Liver (tissue), 9 donors: ENCODE results near the gene ASIC3. TPM values are rescaled to one million over a fixed set of nuclear protein-coding genes. Genes with fewer than 3 reads are reported as not detected.

Source experiments
- DNase-seq: peaks from one replicate; pipeline ENCODE4 v3.0.0-alpha.2; 2017; ENCODE audit warnings: low spot score
- H3K27ac ChIP-seq, 2 donors: one replicate each; pipeline ENCODE4 v1.7.0; 2013; ENCODE audit warnings: inconsistent platforms in 2 of 2, low read length in 2 of 2, control low read depth in 1 of 2, low read depth in 1 of 2, mild to moderate bottlenecking in 1 of 2
- H3K27me3 ChIP-seq, 4 donors: one replicate each; pipeline versions ENCODE4 v1.6.1 to v1.7.0; 2013; ENCODE audit warnings: low read length in 3 of 4, inconsistent platforms in 1 of 4, mild to moderate bottlenecking in 1 of 4, moderate library complexity in 1 of 4; ENCODE audit not compliant: control insufficient read depth in 4 of 4, insufficient read depth in 4 of 4
- H3K36me3 ChIP-seq, 4 donors: one replicate each; pipeline versions ENCODE4 v1.6.1 to v1.7.0; 2013; ENCODE audit warnings: low read length in 3 of 4, mild to moderate bottlenecking in 3 of 4, low read depth in 1 of 4, moderate library complexity in 1 of 4; ENCODE audit not compliant: control insufficient read depth in 4 of 4, insufficient read depth in 3 of 4
- H3K4me1 ChIP-seq, 4 donors: one replicate each; pipeline versions ENCODE4 v1.6.1 to v1.7.0; 2013; ENCODE audit warnings: low read length in 3 of 4, mild to moderate bottlenecking in 3 of 4, moderate library complexity in 1 of 4; ENCODE audit not compliant: control insufficient read depth in 4 of 4, insufficient read depth in 4 of 4
- H3K4me3 ChIP-seq, 3 donors: one replicate each; pipeline versions ENCODE4 v1.6.1 to v1.7.0; 2013; ENCODE audit warnings: low read length in 3 of 3, control low read depth in 1 of 3, low read depth in 1 of 3, mild to moderate bottlenecking in 1 of 3
- H3K9ac ChIP-seq, 2 donors: one replicate each; pipeline ENCODE4 v1.7.0; 2013; ENCODE audit warnings: low read length in 2 of 2, mild to moderate bottlenecking in 2 of 2, moderate library complexity in 2 of 2, control low read depth in 1 of 2, low read depth in 1 of 2
- H3K9me3 ChIP-seq, 4 donors: one replicate each; pipeline versions ENCODE4 v1.6.1 to v1.7.0; 2013; ENCODE audit warnings: low read length in 3 of 4; ENCODE audit not compliant: control insufficient read depth in 4 of 4
- CTCF ChIP-seq: fragments of 150-350 bp; IDR thresholded peaks from 2 replicates; pipeline ENCODE4 v1.5.1; 2017; ENCODE audit warnings: improper control_type of control experiment, low read depth, low read length; ENCODE audit not compliant: missing input control
- EGR1 ChIP-seq, 2 donors: IDR thresholded peaks; 2 replicates each; pipeline ENCODE4 v1.6.1; 2016 to 2018; ENCODE audit warnings: antibody characterized with exemption in 2 of 2, low read depth in 2 of 2
- FOXA1 ChIP-seq: IDR thresholded peaks from 2 replicates; pipeline ENCODE4 v1.6.1; 2016; ENCODE audit warnings: antibody characterized with exemption
- FOXA2 ChIP-seq: IDR thresholded peaks from 2 replicates; pipeline ENCODE4 v1.6.1; 2016; ENCODE audit warnings: antibody characterized with exemption
- GABPA ChIP-seq, 2 donors: IDR thresholded peaks in 1 of 2; conservative IDR thresholded peaks in 1 of 2; 2 replicates each; pipeline ENCODE4 v1.6.1; 2016; ENCODE audit warnings: antibody characterized with exemption in 2 of 2, mild to moderate bottlenecking in 1 of 2, moderate library complexity in 1 of 2
- HNF4A ChIP-seq, 2 donors: conservative IDR thresholded peaks; 2 replicates each; pipeline ENCODE4 v1.6.1; 2016; ENCODE audit warnings: antibody characterized with exemption in 2 of 2, mild to moderate bottlenecking in 2 of 2
- HNF4G ChIP-seq: IDR thresholded peaks from 2 replicates; pipeline ENCODE4 v1.6.1; 2016; ENCODE audit warnings: antibody characterized with exemption
- JUND ChIP-seq, 2 donors: IDR thresholded peaks; 2 replicates each; pipeline ENCODE4 v1.6.1; 2016; ENCODE audit warnings: antibody characterized with exemption in 2 of 2
- MAX ChIP-seq: IDR thresholded peaks from 2 replicates; pipeline ENCODE4 v1.6.1; 2016; ENCODE audit warnings: antibody characterized with exemption
- NR2F2 ChIP-seq: IDR thresholded peaks from 2 replicates; pipeline ENCODE4 v1.6.1; 2016; ENCODE audit warnings: antibody characterized with exemption
- RAD21 ChIP-seq, 2 donors: IDR thresholded peaks; 2 replicates each; pipeline ENCODE4 v1.6.1; 2016; ENCODE audit warnings: antibody characterized with exemption in 2 of 2, mild to moderate bottlenecking in 2 of 2
- REST ChIP-seq: IDR thresholded peaks from 2 replicates; pipeline ENCODE4 v1.6.1; 2016; ENCODE audit warnings: antibody characterized with exemption, mild to moderate bottlenecking
- RXRA ChIP-seq, 2 donors: IDR thresholded peaks; 2 replicates each; pipeline ENCODE4 v1.6.1; 2017 to 2018; ENCODE audit warnings: antibody characterized with exemption in 2 of 2, mild to moderate bottlenecking in 1 of 2
- SP1 ChIP-seq: IDR thresholded peaks from 2 replicates; pipeline ENCODE4 v1.6.1; 2018; ENCODE audit warnings: antibody characterized with exemption, mild to moderate bottlenecking
- TAF1 ChIP-seq: conservative IDR thresholded peaks from 2 replicates; pipeline ENCODE4 v1.6.1; 2016; ENCODE audit warnings: antibody characterized with exemption, mild to moderate bottlenecking
- YY1 ChIP-seq: IDR thresholded peaks from 2 replicates; pipeline ENCODE4 v1.6.1; 2016; ENCODE audit warnings: antibody characterized with exemption, mild to moderate bottlenecking
- WGBS: extraction: QIAGEN DNeasy Blood & Tissue Kit; methylation state at CpG from one replicate; pipeline ENCODE4 v1.1.7; 2013; 5-methylcytosine and 5-hydroxymethylcytosine counted together
- polyA plus RNA-seq, 2 donors: library from polyadenylated mRNA; stranded (reverse) in 1 of 2; unstranded in 1 of 2; fragments of 200-250 nt in 1 of 2; fragments of >200 nt in 1 of 2; fragmentation: Nextera tagmentation in 1 of 2; extraction: Ambion mirVana in 1 of 2; gene quantifications; one replicate each; pipeline versions ENCODE4 v1.2.1 to v1.2.3, GENCODE V29; 2013 to 2015
- total RNA-seq, 2 donors: library from RNA; depleted of rRNA; stranded (reverse); fragments of >200 nt; gene quantifications; one replicate each; pipeline ENCODE4 v1.2.3, GENCODE V29; 2014
- TF ChIP-seq, protein P1 (sequence below): IDR thresholded peaks from 2 replicates; pipeline ENCODE4 v1.6.1; 2016; ENCODE audit warnings: antibody characterized with exemption
- TF ChIP-seq, protein P2 (sequence below): IDR thresholded peaks from 2 replicates; pipeline ENCODE4 v1.6.1; 2016; ENCODE audit warnings: antibody characterized with exemption
- donor health status: healthy.
- donor health status: healthy.
- donor health status: healthy.
- donor health status: healthy.
- donor health status: healthy.

The ASIC3 gene
- total and polyA plus RNA-seq, 4 donors = 0.05 to 1.0 (median 0.39) TPM

DNA sequence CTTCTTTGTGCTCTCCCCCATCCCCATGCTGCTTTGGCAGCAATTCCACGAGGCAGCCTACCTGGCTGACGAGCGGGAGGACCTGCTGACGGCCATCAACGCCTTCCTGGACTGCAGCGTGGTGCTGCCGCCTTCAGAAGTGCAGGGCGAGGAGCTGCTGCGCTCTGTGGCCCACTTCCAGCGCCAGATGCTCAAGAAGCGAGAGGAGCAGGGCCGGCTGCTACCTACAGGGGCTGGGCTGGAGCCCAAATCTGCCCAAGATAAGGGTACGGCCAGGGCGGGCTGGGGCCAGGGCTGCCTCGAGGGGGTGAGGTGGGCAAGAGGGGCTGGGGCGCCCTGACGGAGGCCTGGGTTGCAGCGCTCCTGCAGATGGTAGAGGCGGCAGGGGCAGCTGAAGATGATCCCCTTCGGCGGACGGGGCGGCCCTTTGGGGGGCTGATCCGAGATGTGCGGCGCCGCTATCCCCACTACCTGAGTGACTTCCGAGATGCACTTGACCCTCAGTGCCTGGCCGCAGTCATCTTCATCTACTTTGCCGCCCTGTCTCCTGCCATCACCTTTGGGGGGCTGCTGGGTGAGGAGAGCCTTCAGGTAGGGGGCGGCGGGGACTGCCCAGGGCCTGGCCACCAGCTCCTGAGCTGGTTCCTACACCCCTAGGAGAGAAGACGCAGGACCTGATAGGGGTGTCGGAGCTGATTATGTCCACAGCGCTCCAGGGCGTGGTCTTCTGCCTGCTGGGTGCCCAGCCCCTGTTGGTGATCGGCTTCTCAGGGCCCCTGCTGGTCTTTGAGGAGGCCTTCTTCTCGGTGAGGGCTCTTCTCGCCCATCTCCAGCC is 22.9 kb downstream of the ASIC3 start:
- WGBS = 95% methylated on average over 39 of the region's 39 CpGs
- no peak for TF ChIP-seq YY1
- TF ChIP-seq GABPA (IDR thresholded peaks at IDR 0.05 in 1 of 2, conservative IDR thresholded peaks at IDR 0.05 in 1 of 2) = no peak
- no peak for TF ChIP-seq EGR1 (IDR thresholded peaks at IDR 0.05; ENCODE audit: low read depth in 2 of 2)
- TF ChIP-seq SP1 = no peak
- no peak for TF ChIP-seq JUND (IDR thresholded peaks at IDR 0.05)
- no peak for TF ChIP-seq MAX
- TF ChIP-seq, protein P1, sequence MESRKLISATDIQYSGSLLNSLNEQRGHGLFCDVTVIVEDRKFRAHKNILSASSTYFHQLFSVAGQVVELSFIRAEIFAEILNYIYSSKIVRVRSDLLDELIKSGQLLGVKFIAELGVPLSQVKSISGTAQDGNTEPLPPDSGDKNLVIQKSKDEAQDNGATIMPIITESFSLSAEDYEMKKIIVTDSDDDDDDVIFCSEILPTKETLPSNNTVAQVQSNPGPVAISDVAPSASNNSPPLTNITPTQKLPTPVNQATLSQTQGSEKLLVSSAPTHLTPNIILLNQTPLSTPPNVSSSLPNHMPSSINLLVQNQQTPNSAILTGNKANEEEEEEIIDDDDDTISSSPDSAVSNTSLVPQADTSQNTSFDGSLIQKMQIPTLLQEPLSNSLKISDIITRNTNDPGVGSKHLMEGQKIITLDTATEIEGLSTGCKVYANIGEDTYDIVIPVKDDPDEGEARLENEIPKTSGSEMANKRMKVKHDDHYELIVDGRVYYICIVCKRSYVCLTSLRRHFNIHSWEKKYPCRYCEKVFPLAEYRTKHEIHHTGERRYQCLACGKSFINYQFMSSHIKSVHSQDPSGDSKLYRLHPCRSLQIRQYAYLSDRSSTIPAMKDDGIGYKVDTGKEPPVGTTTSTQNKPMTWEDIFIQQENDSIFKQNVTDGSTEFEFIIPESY = no peak
- no peak for TF ChIP-seq TAF1
- no peak for TF ChIP-seq HNF4A (conservative IDR thresholded peaks at IDR 0.05)
- no peak for TF ChIP-seq HNF4G
- TF ChIP-seq NR2F2 = no peak
- TF ChIP-seq, protein P2, sequence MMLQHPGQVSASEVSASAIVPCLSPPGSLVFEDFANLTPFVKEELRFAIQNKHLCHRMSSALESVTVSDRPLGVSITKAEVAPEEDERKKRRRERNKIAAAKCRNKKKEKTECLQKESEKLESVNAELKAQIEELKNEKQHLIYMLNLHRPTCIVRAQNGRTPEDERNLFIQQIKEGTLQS = no peak
- no peak for TF ChIP-seq FOXA1
- TF ChIP-seq CTCF = no peak
- TF ChIP-seq RAD21 (IDR thresholded peaks at IDR 0.05) = no peak

DNA sequence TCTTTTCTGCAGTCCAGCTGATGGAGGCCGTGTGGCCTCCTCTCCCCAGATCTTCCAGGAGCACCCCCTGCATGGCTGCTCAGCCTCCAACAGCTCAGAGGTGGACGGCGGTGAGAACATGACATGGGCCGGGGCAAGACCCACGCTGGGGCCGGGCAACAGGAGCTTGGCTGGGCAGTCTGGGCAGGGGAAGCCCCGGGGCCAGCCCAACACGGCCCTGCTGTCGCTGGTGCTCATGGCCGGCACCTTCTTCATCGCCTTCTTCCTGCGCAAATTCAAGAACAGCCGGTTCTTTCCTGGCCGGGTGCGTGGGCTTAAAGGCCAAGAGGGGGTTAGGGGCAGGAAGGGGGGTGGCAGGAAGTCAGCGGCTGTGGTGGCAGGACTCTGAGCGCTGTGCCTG is 25.7 kb downstream of the ASIC3 start:
- peaks cover 0 to 8% (median 2%) of the 10 kb centered on the region in 4 donors for H3K4me1 ChIP-seq
- H3K27ac ChIP-seq = no peak overlapping the region
- H3K4me3 ChIP-seq = no peak overlapping the region
- no peak for DNase-seq
- H3K9me3 ChIP-seq = no peaks in the 10 kb centered on the region
- no peaks in the 10 kb centered on the region for H3K27me3 ChIP-seq
- WGBS = 90% methylated on average over 17 of the region's 17 CpGs
- H3K9ac ChIP-seq = no peak overlapping the region
- no peak for TF ChIP-seq TAF1
- no peak for TF ChIP-seq HNF4A (conservative IDR thresholded peaks at IDR 0.05)
- no peak for TF ChIP-seq FOXA2
- TF ChIP-seq FOXA1 = no peak
- TF ChIP-seq NR2F2 = no peak
- no peak for TF ChIP-seq RXRA (IDR thresholded peaks at IDR 0.05)
- TF ChIP-seq HNF4G = no peak
- TF ChIP-seq RAD21 (IDR thresholded peaks at IDR 0.05) = no peak
- no peak for TF ChIP-seq GABPA (IDR thresholded peaks at IDR 0.05 in 1 of 2, conservative IDR thresholded peaks at IDR 0.05 in 1 of 2)
- TF ChIP-seq, protein P1 = no peak
- TF ChIP-seq, protein P2 = no peak
- no peak for TF ChIP-seq YY1
- TF ChIP-seq REST = no peak
- TF ChIP-seq SP1 = no peak
- no peak for TF ChIP-seq JUND (IDR thresholded peaks at IDR 0.05)
- TF ChIP-seq MAX = no peak
- H3K36me3 ChIP-seq = peaks cover 33 to 75% (median 46%) of the 10 kb centered on the region in 4 donors

More for the DNA sequence above, 22.9 kb downstream of the ASIC3 start:
- DNase-seq = no peak
- no peaks in the 10 kb centered on the region for H3K4me1 ChIP-seq
- H3K4me3 ChIP-seq = no peak overlapping the region
- no peaks in the 10 kb centered on the region for H3K27me3 ChIP-seq
- no peak overlapping the region for H3K27ac ChIP-seq
- peaks cover 47 to 93% (median 52%) of the 10 kb centered on the region in 4 donors for H3K36me3 ChIP-seq
- H3K9ac ChIP-seq = no peak overlapping the region
- no peaks in the 10 kb centered on the region for H3K9me3 ChIP-seq
